Measurements from ENCODE around the gene SPON2.

GRCh38 chr4:1168191-1169101 lies 3.9 kb downstream of the SPON2 start:
- TF ChIP-seq, protein P1, sequence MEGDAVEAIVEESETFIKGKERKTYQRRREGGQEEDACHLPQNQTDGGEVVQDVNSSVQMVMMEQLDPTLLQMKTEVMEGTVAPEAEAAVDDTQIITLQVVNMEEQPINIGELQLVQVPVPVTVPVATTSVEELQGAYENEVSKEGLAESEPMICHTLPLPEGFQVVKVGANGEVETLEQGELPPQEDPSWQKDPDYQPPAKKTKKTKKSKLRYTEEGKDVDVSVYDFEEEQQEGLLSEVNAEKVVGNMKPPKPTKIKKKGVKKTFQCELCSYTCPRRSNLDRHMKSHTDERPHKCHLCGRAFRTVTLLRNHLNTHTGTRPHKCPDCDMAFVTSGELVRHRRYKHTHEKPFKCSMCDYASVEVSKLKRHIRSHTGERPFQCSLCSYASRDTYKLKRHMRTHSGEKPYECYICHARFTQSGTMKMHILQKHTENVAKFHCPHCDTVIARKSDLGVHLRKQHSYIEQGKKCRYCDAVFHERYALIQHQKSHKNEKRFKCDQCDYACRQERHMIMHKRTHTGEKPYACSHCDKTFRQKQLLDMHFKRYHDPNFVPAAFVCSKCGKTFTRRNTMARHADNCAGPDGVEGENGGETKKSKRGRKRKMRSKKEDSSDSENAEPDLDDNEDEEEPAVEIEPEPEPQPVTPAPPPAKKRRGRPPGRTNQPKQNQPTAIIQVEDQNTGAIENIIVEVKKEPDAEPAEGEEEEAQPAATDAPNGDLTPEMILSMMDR (IDR thresholded peaks at IDR 0.05 in 8 of 11, conservative IDR thresholded peaks at IDR 0.05 in 3 of 11), result no peak
- TF ChIP-seq POLR2AphosphoS5 (IDR thresholded peaks at IDR 0.05) (no peak), POLR2A (IDR thresholded peaks at IDR 0.05) (no peak)

Data from spleen (tissue), 7 donors.